ENCODE measurements around the gene STX18.
"Not testable (repeated sequence)": the region's sequence is repeated elsewhere in the genome, so short reads cannot be mapped to it uniquely, and the experiment has no call there.

Gene STX18

DNA sequence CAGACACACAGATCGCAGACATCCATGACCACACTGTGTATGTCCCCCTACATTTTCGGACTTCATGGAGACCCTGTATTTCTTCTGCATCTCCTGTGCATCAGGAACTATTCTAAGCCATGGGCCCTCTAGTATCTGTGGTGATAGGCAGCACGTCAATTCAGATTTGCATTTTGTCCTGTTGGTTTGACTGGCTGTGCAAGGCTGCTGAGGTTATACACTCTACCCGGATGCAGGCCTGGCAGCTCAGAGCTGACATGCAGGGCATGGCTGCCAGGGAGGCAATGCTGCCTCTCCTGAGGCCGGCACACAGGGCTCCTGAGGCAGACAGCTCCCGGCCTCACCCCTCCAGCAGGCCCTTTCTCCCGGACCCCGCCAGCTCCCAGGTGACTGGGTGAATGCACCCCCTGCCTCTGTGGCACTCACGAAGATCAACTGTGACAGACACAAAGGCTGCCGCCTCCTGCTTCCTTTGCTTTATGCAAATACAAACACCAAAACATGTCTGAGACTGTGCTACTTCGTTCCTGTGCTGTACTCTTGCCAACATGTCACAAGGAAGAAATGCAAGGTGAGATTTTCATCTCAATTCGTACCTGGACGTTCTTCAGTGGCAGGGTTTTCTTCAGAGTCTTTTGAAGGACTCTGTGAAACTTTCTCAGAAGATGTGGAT, 103.9 kb downstream of the STX18 start:
- DNase-seq (ENCODE audit: low spot score) = no peak

DNA sequence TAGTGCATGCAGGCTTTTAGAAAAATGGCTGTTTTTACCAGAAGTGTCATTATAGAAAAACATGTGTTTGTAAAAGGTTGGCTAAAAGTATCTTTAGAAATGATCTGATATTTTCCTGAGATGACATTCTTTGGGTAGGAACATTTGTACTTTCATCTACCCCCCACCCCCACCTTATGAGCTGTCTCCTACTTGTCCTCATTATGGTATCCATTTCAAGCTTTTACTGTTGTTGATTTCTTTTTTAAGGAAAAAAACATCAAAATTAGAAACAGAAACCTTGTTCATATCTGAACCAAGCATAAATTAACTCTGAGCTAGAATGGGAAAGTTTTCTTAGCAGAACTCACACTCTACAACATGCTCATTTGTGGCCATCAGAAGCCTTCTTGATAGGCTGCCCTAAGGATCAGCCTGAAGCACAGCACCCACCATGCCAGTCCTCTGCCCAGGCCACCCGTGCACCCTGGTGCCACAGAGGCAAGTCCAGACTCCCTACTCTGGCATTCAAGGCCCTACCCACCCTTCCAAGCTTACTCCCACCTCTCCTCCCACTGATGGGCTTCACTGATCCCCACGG, 105.5 kb downstream of the STX18 start:
- no peak for DNase-seq (ENCODE audit: low spot score)

- no peak for DNase-seq (ENCODE audit: low spot score)
Measured at GRCh38 chr4:4433941-4434340, 107.9 kb downstream of the STX18 start.

- no peak for DNase-seq (ENCODE audit: low spot score)
Measured at GRCh38 chr4:4432341-4433125, 109.3 kb downstream of the STX18 start.

- peak; percentile 22 for DNase-seq (ENCODE audit: low spot score)
Measured at GRCh38 chr4:4430492-4431195, 111.2 kb downstream of the STX18 start.

- DNase-seq (ENCODE audit: low spot score) = peak; percentile 20
Measured at GRCh38 chr4:4428966-4429875, 112.6 kb downstream of the STX18 start.

DNA sequence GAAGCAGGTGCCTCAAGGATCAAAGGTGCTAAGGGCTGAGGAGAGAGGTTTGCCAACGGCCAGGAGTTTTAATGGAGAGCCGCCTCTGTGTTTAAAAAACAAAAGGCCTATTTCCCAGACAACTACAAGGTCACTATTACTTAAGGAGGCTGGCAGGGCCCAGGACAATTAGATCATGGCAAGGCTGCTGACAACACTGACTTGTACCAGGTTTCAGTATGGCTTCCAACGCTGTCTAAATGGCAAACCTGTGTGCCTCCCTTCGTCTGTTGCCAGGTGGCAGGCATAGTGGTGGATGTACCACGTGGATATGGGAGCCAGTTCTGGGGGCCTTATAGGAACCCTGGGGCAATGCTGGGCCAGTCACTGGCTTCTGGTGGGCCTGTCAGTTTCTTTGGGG, 114.0 kb downstream of the STX18 start:
- DNase-seq (ENCODE audit: low spot score) = no peak

DNA sequence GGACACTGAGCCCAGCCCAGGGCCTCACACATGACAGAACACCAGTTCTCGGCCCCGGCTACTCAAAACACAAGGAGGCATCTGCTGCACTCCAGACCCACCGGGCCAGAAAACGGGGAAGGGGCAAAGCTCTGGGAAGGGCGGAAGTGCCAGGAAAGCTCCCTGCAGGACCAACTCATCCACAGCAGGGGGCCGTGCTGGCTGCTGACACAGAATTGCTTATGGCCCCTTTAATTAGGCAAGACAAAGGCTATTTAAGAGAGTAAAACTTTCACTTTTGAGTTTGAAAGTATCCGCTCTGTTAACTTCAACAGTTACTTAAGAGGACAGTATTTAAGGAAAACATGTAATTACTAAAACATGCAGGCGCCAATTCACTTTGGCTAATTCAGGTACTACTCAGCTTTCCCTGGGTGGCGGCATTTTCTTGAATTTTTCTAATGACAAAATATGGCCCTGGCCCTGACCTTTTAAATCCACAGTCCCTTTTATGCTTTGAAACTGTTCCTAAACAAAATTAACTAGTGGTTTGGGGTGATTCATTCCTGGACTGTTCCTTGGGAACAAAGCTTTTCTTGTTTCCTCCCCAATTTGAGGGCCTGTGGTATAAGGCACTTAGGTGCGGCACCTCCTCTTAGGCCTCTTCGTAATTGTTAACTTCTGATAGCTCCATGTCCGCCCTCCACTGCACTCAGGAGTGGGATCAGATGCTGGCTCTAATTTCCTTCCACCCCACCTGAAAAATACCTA, 114.6 kb downstream of the STX18 start:
- DNase-seq (ENCODE audit: low spot score) = no peak

- DNase-seq (ENCODE audit: low spot score) = no peak
Measured at GRCh38 chr4:4426511-4427120, 115.2 kb downstream of the STX18 start.

DNA sequence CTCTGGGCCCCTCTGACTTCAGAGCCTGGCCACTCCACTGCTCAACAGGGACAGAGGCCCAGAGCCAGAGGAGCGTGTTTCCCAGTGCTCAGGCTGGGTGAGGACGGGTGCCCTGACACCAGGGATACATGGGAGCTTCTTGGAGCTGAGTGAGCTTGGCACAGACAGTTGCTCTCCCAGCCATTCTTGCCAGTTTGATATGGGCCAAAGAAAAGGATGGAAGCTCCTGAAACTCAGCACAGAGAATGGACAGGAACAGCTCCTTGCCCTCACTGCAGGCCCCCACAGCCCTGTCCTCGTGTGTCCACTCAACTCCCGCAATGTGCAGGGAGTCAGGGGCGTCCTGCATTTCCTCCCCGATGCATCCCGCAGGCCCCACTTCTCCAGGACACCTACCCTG, 116.2 kb downstream of the STX18 start:
- DNase-seq (ENCODE audit: low spot score) = no peak

DNA sequence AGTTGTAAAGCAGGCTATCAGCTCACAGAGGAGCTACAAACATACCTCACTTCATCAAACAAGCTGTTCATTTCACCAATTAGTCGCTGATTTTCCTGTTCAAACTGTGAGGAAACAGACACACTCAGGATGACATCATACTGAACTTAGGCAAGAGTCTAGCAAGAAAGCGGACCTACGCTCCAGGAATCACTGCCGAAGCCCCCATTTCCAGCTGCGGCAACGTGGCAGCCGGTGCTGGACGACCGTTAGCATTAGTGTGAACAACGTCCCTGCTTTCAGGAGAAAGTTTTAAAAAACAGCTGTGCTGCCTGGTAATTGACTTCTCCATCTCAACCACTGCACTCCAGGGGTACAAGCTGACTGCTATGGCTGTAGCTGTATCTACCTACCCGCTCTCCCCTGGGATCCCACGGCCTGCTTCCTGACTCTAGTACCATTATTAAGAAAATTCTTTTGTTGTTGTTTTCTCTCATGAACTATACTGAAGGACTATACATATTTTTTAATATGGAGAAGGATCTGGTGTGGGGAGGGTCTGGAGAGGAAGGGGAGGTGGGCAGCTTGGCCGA, 116.6 kb downstream of the STX18 start:
- DNase-seq (ENCODE audit: low spot score) = no peak

DNA sequence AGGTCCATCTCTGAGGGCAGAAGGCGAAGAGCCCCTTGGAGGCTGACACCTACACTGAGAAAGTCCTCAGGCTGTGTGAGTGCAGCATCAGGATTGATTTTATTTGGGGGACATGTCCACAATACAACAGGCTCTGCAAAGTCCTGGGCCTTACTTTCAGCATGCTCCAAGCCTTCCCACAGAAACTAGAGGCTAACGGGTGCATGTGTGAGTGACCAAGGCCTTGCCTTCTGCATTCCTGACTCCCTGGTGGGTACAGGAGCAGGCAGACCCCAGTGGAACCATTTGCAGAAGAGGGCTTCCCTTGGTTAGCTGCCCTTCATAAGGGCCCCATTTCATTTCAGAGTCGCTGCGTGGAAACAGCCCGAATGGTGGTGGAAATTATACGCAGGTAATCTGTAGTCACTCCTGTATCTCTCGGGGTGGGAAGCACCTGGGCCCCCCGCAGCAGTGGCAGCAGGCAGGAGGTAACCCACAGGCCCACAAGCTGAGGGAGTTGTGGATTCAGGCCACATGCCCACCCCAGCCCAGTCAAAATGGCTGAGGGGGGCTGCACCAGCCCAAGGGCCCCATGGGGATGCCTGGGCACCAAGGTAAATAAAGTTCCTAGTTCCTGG, 117.2 kb downstream of the STX18 start:
- DNase-seq (ENCODE audit: low spot score) = no peak

DNA sequence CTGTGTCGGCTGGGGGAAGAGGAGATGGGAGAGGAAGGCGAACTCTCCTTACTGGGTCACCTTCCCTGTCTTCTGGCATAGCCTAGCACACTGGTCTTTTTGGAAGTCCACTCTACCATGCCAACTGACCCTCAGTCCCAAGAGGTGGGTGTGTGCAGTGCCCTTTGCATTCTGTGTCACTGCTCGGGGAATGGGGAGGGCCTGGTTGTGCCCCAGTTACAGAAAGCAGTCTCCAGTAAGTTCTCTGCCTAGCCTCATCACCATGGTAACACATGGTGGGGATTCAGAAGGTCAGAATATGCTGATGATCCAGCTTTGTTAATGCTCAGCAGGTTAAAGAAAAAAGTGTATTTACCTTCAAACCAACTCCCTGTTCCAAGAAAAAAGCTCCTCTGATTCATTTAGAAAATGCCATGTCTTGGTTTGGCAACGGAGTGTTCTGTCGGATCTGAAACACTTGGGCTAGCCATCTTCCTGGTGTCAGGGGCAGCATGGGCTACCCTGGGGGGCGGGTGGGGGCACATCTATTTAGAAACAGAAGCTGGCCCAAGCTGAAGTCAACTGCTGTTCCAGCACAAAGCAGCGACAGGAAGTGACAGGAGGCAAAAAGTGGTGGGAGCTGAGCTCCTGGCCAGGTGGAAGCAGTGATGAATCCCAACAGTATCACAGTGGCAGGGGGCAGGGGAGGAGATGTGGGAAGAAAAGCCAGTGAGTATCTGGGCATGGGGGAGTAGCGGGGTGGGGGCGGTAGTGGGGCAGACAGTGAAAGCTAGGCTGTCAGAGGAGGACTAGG, 117.9 kb downstream of the STX18 start:
- no peak for DNase-seq (ENCODE audit: low spot score)

- no peak for DNase-seq (ENCODE audit: low spot score)
Measured at GRCh38 chr4:4422856-4423499, 118.9 kb downstream of the STX18 start.

DNA sequence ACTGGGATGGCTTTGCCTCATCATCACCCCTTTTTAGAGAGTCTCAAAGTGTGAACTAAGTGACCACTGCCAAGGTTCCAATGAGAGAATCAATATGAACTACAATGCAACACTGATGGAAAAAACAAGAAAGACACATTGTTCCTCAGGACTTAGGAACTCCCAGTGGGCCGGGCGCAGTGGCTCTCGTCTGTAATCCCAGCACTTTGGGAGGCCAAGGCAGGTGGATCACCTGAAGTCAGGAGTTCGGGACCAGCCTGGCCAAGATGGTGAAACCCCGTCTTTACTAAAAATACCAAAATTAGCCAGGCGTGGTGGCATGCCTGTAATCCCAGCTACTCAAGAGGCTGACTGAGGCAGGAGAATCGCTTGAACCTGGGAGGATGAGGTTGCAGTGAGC, 119.7 kb downstream of the STX18 start:
- DNase-seq (ENCODE audit: low spot score) = not testable (repeated sequence)

DNA sequence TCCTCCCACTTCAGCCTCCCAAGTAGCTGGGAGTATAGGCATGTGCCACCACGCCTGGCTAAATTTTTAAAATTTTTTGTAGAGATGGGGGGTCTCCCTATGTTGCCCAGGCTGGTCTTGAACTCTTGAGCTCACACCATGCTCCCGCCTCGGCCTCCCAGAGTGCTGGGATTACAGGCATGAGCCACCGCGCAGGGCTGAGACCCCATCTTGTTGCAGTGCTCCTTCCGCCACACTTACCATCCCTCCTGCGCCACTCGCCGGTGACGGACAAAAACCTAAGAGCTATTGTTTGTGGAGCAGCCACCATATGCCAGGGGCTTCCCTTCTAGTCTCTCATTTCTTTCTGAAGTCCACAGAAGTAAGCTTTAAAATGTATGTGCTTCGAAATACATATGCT, 120.5 kb downstream of the STX18 start:
- DNase-seq (ENCODE audit: low spot score) = no peak

DNA sequence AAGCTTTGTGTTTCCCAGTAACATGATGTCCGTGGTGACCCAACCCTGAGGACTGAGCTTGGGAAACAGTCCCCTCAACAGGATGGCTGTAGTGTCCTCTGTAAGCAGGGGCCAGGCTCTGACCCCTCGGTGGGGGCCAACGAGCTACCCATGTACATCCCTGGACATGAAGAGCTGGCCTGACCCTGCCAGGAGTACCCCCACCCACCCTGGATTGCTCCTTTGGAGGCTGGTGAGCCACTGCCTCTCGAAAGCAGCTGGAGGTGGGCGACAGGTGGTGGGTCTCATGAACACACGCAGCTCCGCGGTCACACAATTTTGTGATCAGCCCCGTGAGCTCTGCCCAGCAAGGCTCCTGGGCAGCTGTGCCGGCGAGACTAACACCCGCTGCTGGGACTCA, 121.4 kb downstream of the STX18 start:
- DNase-seq (ENCODE audit: low spot score) = no peak

DNA sequence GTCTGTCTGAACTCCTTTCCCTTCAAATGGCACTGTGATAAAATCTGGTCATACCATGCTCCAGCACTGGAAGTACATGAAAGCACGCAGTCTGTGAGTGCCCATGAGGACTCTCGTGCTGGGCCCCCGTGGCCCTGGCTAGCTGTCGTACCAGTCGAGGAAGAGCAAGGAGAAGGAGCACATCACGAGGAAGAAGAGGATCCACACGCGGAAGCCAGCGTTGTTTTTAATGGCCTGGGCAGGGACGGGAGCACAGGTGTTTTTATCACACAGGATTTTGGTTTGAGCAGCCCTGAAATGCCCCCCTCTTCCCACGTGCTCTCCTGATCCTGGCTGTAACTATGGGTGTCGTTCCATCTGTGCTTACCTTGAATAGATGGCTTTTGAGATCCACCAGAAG, 122.0 kb downstream of the STX18 start:
- DNase-seq (ENCODE audit: low spot score) = no peak

Measured in putamen (tissue), 1 donor.